GM21360 (cell line): ENCODE results near the gene PPM1H.
"Not testable (repeated sequence)": the region's sequence is repeated elsewhere in the genome, so short reads cannot be mapped to it uniquely, and the experiment has no call there.

ENCODE experiments used
- ATAC-seq: cut with Tn5 transposase; IDR thresholded peaks from one replicate; pipeline ENCODE4 v1.9.1; 2021; ENCODE audit warnings: mild to moderate bottlenecking, moderate library complexity; ENCODE audit not compliant: unreplicated experiment

PPM1H gene, protein sequence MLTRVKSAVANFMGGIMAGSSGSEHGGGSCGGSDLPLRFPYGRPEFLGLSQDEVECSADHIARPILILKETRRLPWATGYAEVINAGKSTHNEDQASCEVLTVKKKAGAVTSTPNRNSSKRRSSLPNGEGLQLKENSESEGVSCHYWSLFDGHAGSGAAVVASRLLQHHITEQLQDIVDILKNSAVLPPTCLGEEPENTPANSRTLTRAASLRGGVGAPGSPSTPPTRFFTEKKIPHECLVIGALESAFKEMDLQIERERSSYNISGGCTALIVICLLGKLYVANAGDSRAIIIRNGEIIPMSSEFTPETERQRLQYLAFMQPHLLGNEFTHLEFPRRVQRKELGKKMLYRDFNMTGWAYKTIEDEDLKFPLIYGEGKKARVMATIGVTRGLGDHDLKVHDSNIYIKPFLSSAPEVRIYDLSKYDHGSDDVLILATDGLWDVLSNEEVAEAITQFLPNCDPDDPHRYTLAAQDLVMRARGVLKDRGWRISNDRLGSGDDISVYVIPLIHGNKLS

GRCh38 chr12:62934799-62935674, at the start of gene PPM1H:
TSS of gene PPM1H (minus strand) at chr12:62935150. CDS start at chr12:62934736, 414 bp downstream.
- ATAC-seq, result peak; percentile 79

DNA sequence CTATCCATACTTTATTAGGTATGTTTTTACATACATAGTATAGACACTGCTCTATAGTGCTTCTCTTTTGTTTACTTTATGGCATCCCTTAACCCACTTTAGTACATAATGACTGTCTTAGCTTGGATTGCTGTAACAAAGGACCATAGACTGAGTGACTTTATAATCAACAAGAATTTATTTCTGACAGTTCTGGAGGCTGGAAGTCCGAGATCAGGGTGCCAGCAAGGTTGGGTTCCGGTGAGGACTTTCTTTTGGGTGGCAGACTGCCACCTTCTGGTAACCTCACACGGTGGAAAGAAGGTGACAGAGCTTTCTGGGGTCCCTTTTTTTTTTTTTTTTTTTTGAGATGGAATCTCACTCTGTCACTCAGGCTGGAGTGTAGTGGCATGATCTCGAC, 48.6 kb upstream of the PPM1H start:
- ATAC-seq, result no peak

DNA sequence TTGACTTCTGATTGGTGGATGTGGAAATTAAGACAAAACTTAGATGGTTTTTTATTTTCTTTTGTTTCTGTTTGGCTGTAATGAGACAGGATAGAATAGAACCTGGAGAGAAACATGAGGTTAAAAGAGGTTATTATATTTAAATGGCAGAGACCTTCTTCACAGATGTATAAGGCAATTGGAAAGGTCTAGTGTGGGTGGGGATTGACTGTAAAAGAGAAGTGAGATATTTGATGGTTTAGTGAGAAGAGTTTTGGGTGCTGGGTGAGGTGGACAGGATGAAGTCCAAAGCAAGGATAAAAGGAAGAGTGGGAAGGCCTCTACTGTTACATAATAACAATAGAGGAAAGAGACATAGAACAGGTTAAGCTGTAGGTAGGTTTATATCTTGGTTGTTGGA, 43.8 kb upstream of the PPM1H start:
- ATAC-seq, result no peak

DNA sequence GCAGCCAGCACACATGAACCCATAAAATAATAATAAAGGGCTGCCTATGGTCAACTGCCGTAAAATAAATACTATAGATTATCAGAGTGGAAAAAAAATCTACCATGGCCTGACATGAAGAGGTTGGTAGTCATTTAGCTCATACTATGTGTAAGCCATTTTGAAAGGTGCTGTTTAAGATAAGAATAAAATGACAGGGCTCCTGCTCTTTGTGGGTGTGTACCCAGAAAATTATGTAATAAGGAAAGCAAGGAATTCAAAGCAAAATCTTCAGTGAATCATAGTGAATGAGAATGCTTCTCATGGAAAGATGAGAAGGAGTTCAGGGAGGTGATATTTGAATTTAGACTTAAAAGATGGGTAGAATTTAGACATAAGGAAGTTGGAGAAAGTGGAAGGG, 42.9 kb upstream of the PPM1H start:
- no peak for ATAC-seq

- ATAC-seq, result no peak
Observed at GRCh38 chr12:62977418-62977817, 42.5 kb upstream of the PPM1H start.

DNA sequence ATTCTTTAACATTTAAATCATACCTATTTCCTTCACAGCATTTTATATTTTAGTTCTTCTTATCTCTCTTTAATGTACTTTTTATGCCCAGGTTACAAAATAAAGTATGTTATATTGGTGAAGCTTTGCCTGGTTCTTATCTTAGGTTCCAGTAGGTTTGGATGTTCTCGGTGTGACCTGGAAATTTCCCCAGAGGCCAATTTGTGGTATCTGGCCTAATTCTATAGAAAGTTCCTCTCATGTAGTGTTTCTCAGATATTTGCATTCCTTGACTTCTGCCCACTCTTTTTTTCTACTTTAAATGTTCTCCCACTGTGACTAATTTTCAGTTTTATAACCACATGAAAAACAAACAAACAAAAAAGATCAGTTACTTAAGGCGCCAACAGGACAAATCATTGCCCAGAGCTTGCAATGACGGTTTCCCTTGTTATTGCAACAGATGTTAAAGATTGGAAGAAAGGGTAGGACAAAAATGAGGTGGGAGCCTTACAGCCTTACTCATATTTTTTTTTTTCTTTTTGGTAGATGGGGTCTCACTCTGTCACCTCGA, 41.2 kb upstream of the PPM1H start:
- ATAC-seq, result no peak

DNA sequence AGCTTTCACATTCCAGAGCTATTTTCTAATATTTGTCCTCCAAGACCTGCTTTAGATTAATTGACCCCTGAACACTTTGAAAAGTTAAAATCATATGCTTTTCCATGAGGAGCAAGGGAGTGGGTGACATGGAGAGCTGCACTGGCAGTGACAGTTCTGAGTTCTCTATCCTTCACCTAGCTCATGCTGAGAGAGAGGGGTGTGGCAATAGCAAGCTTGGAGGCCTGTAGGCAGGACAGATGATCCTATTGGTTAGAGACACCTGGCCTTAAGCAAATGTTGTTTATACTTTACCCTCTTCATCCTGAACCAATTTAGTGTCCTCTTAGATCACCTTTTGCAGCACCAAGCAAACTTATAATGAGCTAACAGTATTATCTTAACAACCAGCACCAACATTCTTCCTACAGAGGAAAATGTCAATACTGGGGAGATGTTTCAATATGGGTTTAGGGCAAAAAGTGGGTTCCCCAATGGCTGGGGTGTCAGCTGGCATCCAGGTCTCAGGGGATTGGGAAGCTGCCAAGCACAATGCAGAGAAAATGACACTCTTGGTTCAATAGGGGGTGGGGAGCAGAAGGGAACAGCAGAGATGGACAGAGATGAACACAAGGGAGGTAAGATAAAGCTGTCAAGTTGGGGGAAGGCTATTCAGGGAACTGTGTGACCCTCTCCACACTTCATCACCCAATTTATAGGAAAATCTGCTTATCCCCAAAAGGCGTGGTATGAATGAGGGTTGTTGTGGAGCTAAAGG, 37.0 kb upstream of the PPM1H start:
- no peak for ATAC-seq

DNA sequence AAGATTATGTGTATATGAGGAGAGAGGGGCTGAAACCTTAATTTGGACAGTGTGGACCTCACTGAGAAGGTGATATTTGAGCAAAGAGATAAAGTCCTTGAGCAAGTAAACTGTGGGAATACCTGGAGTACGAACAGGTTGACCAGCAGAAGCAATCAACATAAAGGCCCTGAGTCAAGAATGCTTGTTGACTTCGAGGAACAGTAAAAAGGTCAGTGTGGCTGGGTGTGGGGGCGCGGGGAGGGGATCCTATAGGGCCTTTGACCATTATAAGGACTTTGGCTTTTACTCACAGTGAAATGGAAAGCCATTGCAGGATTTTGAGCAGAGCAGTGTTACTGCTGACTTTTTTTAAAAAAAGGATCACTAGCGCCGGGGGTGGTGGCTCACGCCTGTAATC, 34.7 kb upstream of the PPM1H start:
- no peak for ATAC-seq

DNA sequence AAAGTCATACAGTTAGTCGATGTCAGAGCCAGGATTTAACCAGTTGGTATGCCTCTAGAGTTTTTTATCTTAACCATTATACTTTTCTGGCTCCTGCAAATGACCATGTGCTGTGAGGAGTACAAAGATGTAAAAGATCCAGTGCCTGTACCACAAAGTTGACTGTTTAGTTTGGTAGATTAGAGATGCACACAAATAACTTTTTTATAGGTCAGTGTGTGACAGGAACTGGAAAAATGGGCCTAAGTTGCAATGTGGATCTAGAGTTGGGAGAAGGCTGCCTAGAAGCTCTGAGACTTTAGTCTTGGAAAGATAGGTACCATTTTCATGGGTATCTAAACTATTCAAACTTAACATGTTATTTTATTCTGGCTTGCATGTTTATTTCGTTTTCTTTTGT, 32.8 kb upstream of the PPM1H start:
- no peak for ATAC-seq

DNA sequence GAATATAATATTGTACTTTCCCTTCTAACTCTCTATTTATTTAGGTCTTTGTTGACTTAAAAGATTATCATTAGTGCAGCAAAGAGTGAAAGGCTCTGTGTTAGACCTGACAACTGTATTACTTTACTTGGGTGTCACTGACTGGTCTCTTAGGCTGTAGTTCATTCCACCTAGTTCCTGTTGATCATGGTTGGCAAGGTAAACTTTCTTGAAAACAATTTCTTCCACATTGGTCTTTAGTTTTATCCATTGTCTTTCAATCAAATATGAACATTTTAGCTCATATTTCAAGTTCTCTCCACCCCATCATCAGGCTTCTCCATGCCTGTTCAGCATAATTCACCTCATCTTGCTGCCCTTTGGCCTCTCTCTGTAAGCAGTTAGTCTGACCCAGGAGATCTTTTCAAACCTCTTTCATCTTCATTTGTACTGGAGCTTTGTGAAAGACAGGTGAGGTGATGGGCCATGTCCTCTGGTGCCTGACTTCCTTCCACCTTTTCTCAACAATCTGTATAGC, 32.1 kb upstream of the PPM1H start:
- no peak for ATAC-seq

- ATAC-seq, result peak; percentile 74
Observed at GRCh38 chr12:62966446-62966989, 31.6 kb upstream of the PPM1H start.

DNA sequence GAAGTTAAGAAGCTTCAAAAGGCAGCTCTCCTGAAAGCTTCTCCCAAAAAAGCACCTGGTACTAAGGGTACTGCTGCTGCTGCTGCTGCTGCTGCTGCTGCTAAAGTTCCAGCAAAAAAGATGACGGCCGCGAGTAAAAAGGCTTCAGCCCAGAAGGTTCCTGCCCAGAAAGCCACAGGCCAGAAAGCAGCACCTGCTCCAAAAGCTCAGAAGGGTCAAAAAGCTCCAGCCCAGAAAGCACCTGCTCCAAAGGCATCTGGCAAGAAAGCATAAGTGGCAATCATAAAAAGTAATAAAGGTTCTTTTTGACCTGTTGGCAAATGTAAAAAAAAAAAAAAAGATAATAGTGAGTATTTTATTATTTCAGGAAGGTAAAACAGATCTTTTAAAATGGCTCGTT, 30.8 kb upstream of the PPM1H start:
- not testable (repeated sequence) for ATAC-seq

- not testable (repeated sequence) for ATAC-seq
Observed at GRCh38 chr12:62965242-62965641, 30.3 kb upstream of the PPM1H start.

- ATAC-seq, result no peak
Observed at GRCh38 chr12:62963486-62964041, 28.6 kb upstream of the PPM1H start.

DNA sequence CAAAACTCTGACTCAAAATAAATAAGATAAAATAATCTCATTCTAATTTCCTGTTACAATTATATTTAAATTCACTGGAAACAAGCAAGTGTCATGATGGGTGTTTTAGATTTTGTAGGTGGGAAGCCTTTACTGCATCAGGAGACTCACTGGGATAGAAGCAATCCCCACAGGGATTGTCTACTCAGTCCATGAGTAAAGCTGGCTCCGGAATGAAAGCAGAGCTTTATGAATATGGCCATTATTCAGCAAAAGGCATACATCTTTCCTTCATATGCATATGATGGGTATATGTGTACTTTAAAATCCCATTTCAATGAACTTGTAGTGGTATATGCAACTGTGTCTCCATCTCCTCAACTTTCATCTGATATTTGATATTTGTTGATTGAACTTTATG, 25.4 kb upstream of the PPM1H start:
- ATAC-seq, result no peak

GRCh38 chr12:62959745-62960144, 24.8 kb upstream of the PPM1H start:
- ATAC-seq, result no peak

GRCh38 chr12:62957233-62957953, 22.4 kb upstream of the PPM1H start:
- no peak for ATAC-seq

GRCh38 chr12:62955678-62956077, 20.7 kb upstream of the PPM1H start:
- ATAC-seq, result no peak

GRCh38 chr12:62950317-62950716, 15.4 kb upstream of the PPM1H start:
- ATAC-seq, result no peak
